Measurements from ENCODE around the gene AOPEP.

DNA sequence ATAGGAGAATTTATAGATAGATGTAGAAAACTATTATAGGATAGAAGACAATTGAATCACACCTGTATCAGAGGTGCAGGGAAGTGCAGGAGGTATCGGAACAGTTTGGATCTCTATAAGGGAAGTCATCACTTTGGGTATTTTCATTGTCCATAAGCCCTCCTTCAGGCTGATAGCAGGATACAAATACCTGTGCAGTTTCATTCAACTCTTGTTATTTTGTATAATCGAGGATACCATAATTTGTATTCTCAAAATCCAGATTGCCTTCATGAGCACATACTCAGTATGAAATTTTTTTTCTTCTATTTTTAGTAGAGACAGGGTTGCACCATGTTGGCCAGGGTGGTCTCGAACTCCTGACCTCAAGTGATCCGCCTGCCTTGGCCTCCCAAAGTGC is 289.1 kb downstream of the AOPEP start:
- TF ChIP-seq, protein P1, sequence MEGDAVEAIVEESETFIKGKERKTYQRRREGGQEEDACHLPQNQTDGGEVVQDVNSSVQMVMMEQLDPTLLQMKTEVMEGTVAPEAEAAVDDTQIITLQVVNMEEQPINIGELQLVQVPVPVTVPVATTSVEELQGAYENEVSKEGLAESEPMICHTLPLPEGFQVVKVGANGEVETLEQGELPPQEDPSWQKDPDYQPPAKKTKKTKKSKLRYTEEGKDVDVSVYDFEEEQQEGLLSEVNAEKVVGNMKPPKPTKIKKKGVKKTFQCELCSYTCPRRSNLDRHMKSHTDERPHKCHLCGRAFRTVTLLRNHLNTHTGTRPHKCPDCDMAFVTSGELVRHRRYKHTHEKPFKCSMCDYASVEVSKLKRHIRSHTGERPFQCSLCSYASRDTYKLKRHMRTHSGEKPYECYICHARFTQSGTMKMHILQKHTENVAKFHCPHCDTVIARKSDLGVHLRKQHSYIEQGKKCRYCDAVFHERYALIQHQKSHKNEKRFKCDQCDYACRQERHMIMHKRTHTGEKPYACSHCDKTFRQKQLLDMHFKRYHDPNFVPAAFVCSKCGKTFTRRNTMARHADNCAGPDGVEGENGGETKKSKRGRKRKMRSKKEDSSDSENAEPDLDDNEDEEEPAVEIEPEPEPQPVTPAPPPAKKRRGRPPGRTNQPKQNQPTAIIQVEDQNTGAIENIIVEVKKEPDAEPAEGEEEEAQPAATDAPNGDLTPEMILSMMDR (IDR thresholded peaks at IDR 0.05), result no peak
- no peak for TF ChIP-seq POLR2A (IDR thresholded peaks at IDR 0.05)
